Neural progenitor cell (in vitro differentiated cells): ENCODE data around the gene PILRA.

Experiments used
- CTCF ChIP-seq: fragments of 200-600 bp; sonication (generic); IDR thresholded peaks from 2 replicates; pipeline ENCODE4 v1.5.1; 2017; ENCODE audit warnings: antibody characterized with exemption, mild to moderate bottlenecking
- EZH2 ChIP-seq: fragments of 200-600 bp; sonication (generic); IDR thresholded peaks from 2 replicates; pipeline ENCODE4 v1.6.1; 2017; ENCODE audit warnings: antibody characterized with exemption, mild to moderate bottlenecking, moderate library complexity

DNA sequence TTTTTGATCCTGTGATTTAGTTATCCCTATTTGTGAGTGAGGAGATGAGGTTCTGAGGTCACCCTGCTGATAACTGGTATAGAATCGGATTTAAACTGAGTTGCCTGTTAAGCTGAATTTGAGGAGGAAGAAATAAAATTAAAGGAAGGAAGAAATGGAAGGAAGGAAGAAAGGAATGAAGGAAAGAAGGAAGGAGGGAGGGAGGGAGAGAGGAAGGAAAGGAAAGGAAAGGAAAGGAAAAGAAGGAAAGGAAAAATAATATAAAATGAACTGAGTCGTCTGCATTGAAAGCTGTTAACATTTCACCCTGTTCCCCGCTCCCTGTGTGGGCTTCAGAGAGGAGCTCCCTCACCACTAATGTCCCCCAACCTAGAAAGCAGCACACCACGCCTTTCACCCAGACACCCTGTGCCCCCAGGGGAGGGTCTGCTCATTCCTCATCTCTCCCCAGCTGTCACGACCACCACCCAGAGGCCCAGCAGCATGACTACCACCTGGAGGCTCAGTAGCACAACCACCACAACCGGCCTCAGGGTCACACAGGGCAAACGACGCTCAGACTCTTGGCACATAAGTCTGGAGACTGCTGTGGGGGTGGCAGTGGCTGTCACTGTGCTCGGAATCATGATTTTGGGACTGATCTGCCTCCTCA is 16.3 kb downstream of the PILRA start:
- TF ChIP-seq CTCF (no peak), EZH2 (no peak)
